Thyroid gland (tissue), 4 donors: ENCODE results near the gene GIGYF1. TPM values are rescaled to one million over a fixed set of nuclear protein-coding genes. Genes with fewer than 3 reads are reported as not detected.

Source experiments
- DNase-seq, 2 donors: peaks; one replicate each; pipeline ENCODE4 v3.0.0-alpha.2; 2019
- H3K27ac ChIP-seq, 3 donors: fragments of 200-600 bp; sonication (generic); 1 replicate in 2 of 3; 2 replicates in 1 of 3; pipeline ENCODE4 v1.5.1; 2016 to 2019; ENCODE audit warnings: mild to moderate bottlenecking in 1 of 3, moderate library complexity in 1 of 3
- H3K27me3 ChIP-seq: fragments of 200-600 bp; sonication (generic); one replicate; pipeline ENCODE4 v1.5.1; 2019
- H3K36me3 ChIP-seq, 2 donors: fragments of 200-600 bp; sonication (generic); one replicate each; pipeline ENCODE4 v1.5.1; 2016 to 2019
- H3K4me1 ChIP-seq, 2 donors: fragments of 200-600 bp; sonication (generic); one replicate each; pipeline ENCODE4 v1.5.1; 2017 to 2019
- H3K4me3 ChIP-seq, 3 donors: fragments of 200-600 bp; sonication (generic); replicated peaks in 1 of 3; 1 replicate in 2 of 3; 2 replicates in 1 of 3; pipeline ENCODE4 v1.5.1; 2016; ENCODE audit warnings: mild to moderate bottlenecking in 1 of 3
- H3K9me3 ChIP-seq: fragments of 200-600 bp; sonication (generic); one replicate; pipeline ENCODE4 v1.5.1; 2017
- CTCF ChIP-seq, 6 experiments: fragments of 200-600 bp in 3 of 6; fragments of 450-650 bp in 3 of 6; sonication (generic) in 3 of 6; IDR thresholded peaks; one replicate each; pipeline ENCODE4 v1.5.1; 2016 to 2019; ENCODE audit warnings: antibody characterized with exemption in 6 of 6, mild to moderate bottlenecking in 2 of 6, inconsistent platforms in 1 of 6, moderate library complexity in 1 of 6
- POLR2A ChIP-seq, 2 donors: fragments of 450-650 bp; IDR thresholded peaks; one replicate each; pipeline ENCODE4 v1.6.1; 2017; ENCODE audit warnings: antibody characterized with exemption in 2 of 2, mild to moderate bottlenecking in 2 of 2, moderate library complexity in 1 of 2
- WGBS, 2 donors: methylation state at CpG; one replicate each; pipeline ENCODE4 v1.1.5; 2017; 5-methylcytosine and 5-hydroxymethylcytosine counted together
- intact Hi-C: fragments of 100-400 bp; cut with DNase I; formaldehyde crosslinking; loops from one replicate; pipeline ENCODE4 v1.15.1; 2023
- total RNA-seq, 4 donors: library from RNA; depleted of rRNA; stranded (reverse); fragments of >200 nt; gene quantifications; one replicate each; pipeline ENCODE4 v1.2.3, GENCODE V29; 2016

GIGYF1 gene
- total RNA-seq, 4 donors from 2014 or later, result 30.5 to 46.9 (median 35.3) TPM

- WGBS, 2 donors, result 76 to 82% methylated on average over 15 of the region's 16 CpGs
- intact Hi-C loops, result loop anchor here (10.0 kb wide), 1 partner anchor 259 kb away; the partner anchor contains the start of gene SPACDR
Observed at GRCh38 chr7:100723732-100724275, 29.8 kb upstream of the GIGYF1 start.

DNA sequence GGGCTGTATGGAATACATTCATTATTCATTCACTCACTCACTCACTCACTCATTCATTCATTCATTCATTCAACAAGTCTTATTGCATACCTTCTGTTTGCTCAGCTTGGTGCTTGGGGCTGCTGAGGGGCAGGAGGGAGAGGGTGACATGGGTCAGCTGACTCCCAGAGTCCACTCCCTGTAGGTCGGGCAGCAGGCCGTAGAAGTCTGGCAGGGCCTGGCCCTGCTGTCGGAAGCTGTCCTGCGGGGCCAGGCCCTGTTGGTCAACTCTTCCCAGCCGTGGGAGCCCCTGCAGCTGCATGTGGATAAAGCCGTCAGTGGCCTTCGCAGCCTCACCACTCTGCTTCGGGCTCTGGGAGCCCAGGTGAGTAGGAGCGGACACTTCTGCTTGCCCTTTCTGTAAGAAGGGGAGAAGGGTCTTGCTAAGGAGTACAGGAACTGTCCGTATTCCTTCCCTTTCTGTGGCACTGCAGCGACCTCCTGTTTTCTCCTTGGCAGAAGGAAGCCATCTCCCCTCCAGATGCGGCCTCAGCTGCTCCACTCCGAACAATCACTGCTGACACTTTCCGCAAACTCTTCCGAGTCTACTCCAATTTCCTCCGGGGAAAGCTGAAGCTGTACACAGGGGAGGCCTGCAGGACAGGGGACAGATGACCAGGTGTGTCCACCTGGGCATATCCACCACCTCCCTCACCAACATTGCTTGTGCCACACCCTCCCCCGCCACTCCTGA is 28.6 kb upstream of the GIGYF1 start:
- no peak overlapping the region for H3K4me3 ChIP-seq
- no peak for DNase-seq
- peaks cover 3 to 15% of the 10 kb centered on the region in 2 donors for H3K4me1 ChIP-seq
- no peaks in the 10 kb centered on the region for H3K9me3 ChIP-seq
- 82 to 83% methylated on average over 14 to 17 of the region's 17 CpGs for WGBS, 2 donors
- no peak for TF ChIP-seq POLR2A (IDR thresholded peaks at IDR 0.05)
- TF ChIP-seq CTCF (IDR thresholded peaks at IDR 0.05), result no peak
- H3K27ac ChIP-seq, result no peak overlapping the region
- H3K27me3 ChIP-seq, result peaks cover 8% of the 10 kb centered on the region
- intact Hi-C loops, result loop anchor here (10.0 kb wide), 1 partner anchor 258 kb away; the partner anchor contains the start of gene SPACDR
- H3K36me3 ChIP-seq, result no peaks in the 10 kb centered on the region

More at GRCh38 chr7:100723732-100724275, 29.8 kb upstream of the GIGYF1 start:
- Histone ChIP-seq H3K27ac (no peak overlapping the region), H3K4me3 (no peak overlapping the region), H3K4me1 (peaks cover 3 to 15% of the 10 kb centered on the region in 2 donors), H3K36me3 (no peaks in the 10 kb centered on the region), H3K9me3 (no peaks in the 10 kb centered on the region), H3K27me3 (peaks cover 8% of the 10 kb centered on the region)
- no peak for DNase-seq
- TF ChIP-seq POLR2A (IDR thresholded peaks at IDR 0.05), result no peak
- no peak for TF ChIP-seq CTCF (IDR thresholded peaks at IDR 0.05)

DNA sequence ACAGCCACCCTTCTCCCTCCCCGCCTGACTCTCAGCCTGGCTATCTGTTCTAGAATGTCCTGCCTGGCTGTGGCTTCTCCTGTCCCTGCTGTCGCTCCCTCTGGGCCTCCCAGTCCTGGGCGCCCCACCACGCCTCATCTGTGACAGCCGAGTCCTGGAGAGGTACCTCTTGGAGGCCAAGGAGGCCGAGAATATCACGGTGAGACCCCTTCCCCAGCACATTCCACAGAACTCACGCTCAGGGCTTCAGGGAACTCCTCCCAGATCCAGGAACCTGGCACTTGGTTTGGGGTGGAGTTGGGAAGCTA is 27.4 kb upstream of the GIGYF1 start:
- H3K36me3 ChIP-seq, result no peaks in the 10 kb centered on the region
- H3K27me3 ChIP-seq, result peaks cover 8% of the 10 kb centered on the region
- H3K9me3 ChIP-seq, result no peaks in the 10 kb centered on the region
- no peak overlapping the region for H3K4me3 ChIP-seq
- H3K4me1 ChIP-seq, result peaks cover 3 to 15% of the 10 kb centered on the region in 2 donors
- DNase-seq, result no peak
- no peak overlapping the region for H3K27ac ChIP-seq
- no peak for TF ChIP-seq CTCF (IDR thresholded peaks at IDR 0.05)
- TF ChIP-seq POLR2A (IDR thresholded peaks at IDR 0.05), result no peak
- 76 to 92% methylated on average over 8 of the region's 8 CpGs for WGBS, 2 donors
- intact Hi-C loops, result loop anchor here (10.0 kb wide), 1 partner anchor 257 kb away; the partner anchor contains the start of gene SPACDR

DNA sequence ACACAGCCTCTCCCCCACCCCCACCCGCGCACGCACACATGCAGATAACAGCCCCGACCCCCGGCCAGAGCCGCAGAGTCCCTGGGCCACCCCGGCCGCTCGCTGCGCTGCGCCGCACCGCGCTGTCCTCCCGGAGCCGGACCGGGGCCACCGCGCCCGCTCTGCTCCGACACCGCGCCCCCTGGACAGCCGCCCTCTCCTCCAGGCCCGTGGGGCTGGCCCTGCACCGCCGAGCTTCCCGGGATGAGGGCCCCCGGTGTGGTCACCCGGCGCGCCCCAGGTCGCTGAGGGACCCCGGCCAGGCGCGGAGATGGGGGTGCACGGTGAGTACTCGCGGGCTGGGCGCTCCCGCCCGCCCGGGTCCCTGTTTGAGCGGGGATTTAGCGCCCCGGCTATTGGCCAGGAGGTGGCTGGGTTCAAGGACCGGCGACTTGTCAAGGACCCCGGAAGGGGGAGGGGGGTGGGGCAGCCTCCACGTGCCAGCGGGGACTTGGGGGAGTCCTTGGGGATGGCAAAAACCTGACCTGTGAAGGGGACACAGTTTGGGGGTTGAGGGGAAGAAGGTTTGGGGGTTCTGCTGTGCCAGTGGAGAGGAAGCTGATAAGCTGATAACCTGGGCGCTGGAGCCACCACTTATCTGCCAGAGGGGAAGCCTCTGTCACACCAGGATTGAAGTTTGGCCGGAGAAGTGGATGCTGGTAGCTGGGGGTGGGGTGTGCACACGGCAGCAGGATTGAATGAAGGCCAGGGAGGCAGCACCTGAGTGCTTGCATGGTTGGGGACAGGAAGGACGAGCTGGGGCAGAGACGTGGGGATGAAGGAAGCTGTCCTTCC is 26.8 kb upstream of the GIGYF1 start:
- DNase-seq, result no peak
- no peak for TF ChIP-seq POLR2A (IDR thresholded peaks at IDR 0.05)
- no peak for TF ChIP-seq CTCF (IDR thresholded peaks at IDR 0.05)
- intact Hi-C loops, result loop anchor here (10.0 kb wide), 1 partner anchor 256 kb away; the partner anchor contains the start of gene SPACDR
- H3K9me3 ChIP-seq, result no peaks in the 10 kb centered on the region
- H3K36me3 ChIP-seq, result no peaks in the 10 kb centered on the region
- no peak overlapping the region for H3K4me3 ChIP-seq
- no peak overlapping the region for H3K27ac ChIP-seq
- peaks cover 3 to 15% of the 10 kb centered on the region in 2 donors for H3K4me1 ChIP-seq
- 9 to 15% methylated on average over 7 to 18 of the region's 56 CpGs for WGBS, 2 donors
- H3K27me3 ChIP-seq, result peaks cover 8% of the 10 kb centered on the region
